Large intestine (tissue), 3 donors: ENCODE data around the gene C11orf71. TPM values are rescaled to one million over a fixed set of nuclear protein-coding genes. Genes with fewer than 3 reads are reported as not detected.
A peak's percentile ranks its signal among the peaks of the same experiment; 100 is the strongest.

Experiments
- DNase-seq, 2 donors: peaks; one replicate each; pipeline versions ENCODE4 v3.0.0 to v3.0.0-alpha.2; 2013
- H3K27ac ChIP-seq: one replicate; pipeline ENCODE4 v1.5.1; 2013; ENCODE audit warnings: low read length
- H3K27me3 ChIP-seq: 2 replicates; pipeline ENCODE4 v1.6.1; 2013; ENCODE audit warnings: low read length; ENCODE audit not compliant: control insufficient read depth, insufficient read depth
- H3K36me3 ChIP-seq: 2 replicates; pipeline ENCODE4 v1.6.1; 2013; ENCODE audit warnings: low read length; ENCODE audit not compliant: control insufficient read depth, insufficient read depth
- H3K4me1 ChIP-seq: one replicate; pipeline ENCODE4 v1.6.1; 2013; ENCODE audit warnings: low read length; ENCODE audit not compliant: control insufficient read depth, insufficient read depth
- H3K4me3 ChIP-seq: one replicate; pipeline ENCODE4 v1.5.1; 2013; ENCODE audit warnings: low read length
- H3K9me3 ChIP-seq: one replicate; pipeline ENCODE4 v1.6.1; 2013; ENCODE audit warnings: mild to moderate bottlenecking, low read depth, low read length, moderate library complexity; ENCODE audit not compliant: control insufficient read depth
- WGBS: methylation state at CpG from one replicate; pipeline ENCODE4 v1.1.5; 2013; ENCODE audit warnings: low lambda C conversion rate; ENCODE audit not compliant: insufficient coverage; 5-methylcytosine and 5-hydroxymethylcytosine counted together
- polyA plus RNA-seq: library from polyadenylated mRNA; unstranded; fragments of 120-200 nt; gene quantifications from one replicate; pipeline ENCODE4 v1.2.1, GENCODE V29; 2013

Gene C11orf71
- polyA plus RNA-seq, 1 donor, result 11.5 TPM

DNA sequence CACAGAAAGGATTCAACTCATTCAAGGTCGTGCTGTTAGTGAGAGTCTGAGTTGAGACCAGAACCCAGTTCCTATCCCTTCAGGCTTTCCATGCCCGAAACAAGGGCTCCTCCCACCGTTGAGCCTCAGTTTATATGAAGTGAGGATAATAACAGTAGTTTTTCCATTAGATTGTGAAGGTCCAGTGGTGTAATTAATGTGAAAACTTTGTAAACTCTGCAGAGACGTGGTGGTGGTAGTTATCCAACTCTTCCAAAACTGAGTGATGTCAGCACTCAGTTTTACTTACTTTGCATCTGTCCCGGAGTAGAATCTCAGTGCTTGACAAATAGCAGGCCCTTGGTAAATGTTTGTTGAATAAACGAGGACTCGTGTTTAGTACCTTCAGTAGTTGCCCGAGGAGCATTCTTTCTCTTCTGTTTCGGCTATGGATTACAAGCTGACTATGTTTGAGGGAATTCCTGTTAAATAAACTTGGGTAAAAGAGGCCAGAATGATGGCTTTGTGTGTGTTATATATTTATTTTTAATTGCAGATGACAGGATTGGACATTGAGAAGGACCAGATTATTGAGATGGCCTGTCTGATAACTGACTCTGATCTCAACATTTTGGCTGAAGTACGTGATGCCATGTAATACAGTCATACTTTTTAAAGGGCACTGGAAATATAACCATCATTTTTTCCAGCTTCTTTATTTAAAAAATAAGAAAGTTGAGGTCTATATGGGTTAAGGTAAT lies 40.0 kb upstream of the C11orf71 start:
- H3K36me3 ChIP-seq, result peaks cover 2% of the 10 kb centered on the region
- WGBS, result 60% methylated on average over 1 of the region's 10 CpGs
- peak overlapping the region; percentile 57 for H3K27ac ChIP-seq
- no peaks in the 10 kb centered on the region for H3K9me3 ChIP-seq
- peak overlapping the region; percentile 82 for H3K4me3 ChIP-seq
- DNase-seq, result no peak
- H3K27me3 ChIP-seq, result no peaks in the 10 kb centered on the region
- H3K4me1 ChIP-seq, result peaks cover 8% of the 10 kb centered on the region

DNA sequence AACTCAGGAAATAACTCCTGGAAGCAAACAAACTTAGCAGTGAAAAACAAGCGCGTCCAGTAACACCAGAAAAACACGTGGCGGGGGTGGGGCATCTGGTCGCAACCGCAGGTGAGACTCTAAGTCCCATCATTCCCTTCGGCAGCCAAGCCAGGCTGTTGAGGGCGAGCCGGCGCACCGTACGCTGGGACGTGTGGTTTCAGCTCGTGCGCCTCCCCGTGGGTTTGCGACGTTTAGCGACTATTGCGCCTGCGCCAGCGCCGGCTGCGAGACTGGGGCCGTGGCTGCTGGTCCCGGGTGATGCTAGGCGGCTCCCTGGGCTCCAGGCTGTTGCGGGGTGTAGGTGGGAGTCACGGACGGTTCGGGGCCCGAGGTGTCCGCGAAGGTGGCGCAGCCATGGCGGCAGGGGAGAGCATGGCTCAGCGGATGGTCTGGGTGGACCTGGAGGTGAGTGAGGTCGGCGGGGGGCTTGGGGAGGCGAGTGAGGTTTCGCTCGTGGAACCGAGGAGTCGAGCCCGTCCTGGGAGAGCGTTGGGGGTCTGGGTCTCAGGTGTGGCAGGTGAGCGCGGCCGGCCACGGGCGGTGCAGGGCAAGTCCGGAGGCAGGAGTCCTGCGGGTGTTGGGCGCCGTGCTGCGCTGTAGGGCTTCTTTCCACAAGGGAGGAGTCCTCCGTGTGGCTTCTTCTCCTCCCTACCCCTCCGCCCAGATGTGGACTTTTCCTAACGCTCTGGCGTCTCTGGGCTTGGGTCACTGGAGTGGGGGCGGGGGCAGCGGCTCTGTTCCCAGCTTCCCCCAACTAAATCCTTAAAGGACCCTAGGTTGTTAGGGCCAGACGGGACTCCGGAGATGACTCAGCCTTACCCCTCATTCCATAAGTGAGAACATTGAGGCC lies 39.2 kb upstream of the C11orf71 start, which contains the start of gene REXO2:
REXO2 (plus strand) TSS at position 239 of the 892 bp plus-strand sequence; CDS start at position 301, 62 bp downstream.
- H3K4me1 ChIP-seq, result peaks cover 8% of the 10 kb centered on the region

DNA sequence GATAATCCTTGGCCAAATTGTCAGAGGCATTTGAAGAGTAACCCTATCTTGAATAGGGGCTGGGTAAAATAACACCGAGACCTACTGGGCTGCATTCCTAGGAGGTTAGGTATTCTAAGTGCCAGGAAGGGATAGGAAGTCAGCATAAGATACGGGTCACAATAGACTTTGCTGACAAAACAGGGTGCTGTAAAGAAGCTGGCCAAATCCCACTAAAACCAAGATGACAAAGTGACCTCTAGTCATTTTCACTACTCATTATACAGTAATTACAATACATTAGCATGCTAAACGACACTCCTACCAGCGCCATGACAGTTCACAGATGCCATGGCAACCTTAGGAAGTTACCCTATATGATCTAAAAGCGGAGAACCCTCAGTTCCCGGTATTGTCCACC lies 38.0 kb upstream of the C11orf71 start:
- no peak overlapping the region for H3K4me3 ChIP-seq
- H3K9me3 ChIP-seq, result no peaks in the 10 kb centered on the region
- H3K4me1 ChIP-seq, result peaks cover 8% of the 10 kb centered on the region
- no peaks in the 10 kb centered on the region for H3K36me3 ChIP-seq
- WGBS, result 40% methylated on average over 1 of the region's 6 CpGs
- H3K27me3 ChIP-seq, result no peaks in the 10 kb centered on the region
- no peak for DNase-seq
- H3K27ac ChIP-seq, result no peak overlapping the region

More for the DNA sequence above, 39.2 kb upstream of the C11orf71 start, which contains the start of gene REXO2:
- no CpG with 5 or more reads among the region's 64 CpGs for WGBS
- H3K27me3 ChIP-seq, result no peaks in the 10 kb centered on the region
- peaks cover 2% of the 10 kb centered on the region for H3K36me3 ChIP-seq
- no peaks in the 10 kb centered on the region for H3K9me3 ChIP-seq
- peak; percentile 95 to 96 for DNase-seq
- H3K4me3 ChIP-seq, result peak within 1 kb of the TSS; percentile 82
- H3K27ac ChIP-seq, result peak within 1 kb of the TSS; percentile 57

DNA sequence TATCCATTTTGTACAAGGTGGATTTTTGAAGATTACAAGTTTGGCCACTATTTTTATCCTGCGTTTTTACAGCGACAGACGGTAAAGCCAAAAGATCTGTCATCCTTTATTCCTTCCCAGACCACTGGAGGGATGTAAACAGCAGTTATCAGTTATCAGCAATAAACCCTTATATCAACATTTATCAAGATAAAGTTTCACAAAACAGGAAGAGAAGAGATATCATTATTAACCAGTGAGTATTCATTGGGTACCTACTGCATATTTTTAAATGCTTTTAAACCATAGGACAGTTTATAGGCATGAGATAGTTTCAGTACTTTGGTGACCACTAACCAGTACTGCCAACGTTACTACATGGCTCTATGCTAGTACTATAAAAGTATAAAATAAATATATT lies 33.1 kb upstream of the C11orf71 start:
- no peak for DNase-seq
- no peaks in the 10 kb centered on the region for H3K27me3 ChIP-seq
- H3K36me3 ChIP-seq, result no peaks in the 10 kb centered on the region
- 17% methylated on average over 1 of the region's 4 CpGs for WGBS
- H3K4me1 ChIP-seq, result no peaks in the 10 kb centered on the region
- no peak overlapping the region for H3K27ac ChIP-seq
- H3K9me3 ChIP-seq, result no peaks in the 10 kb centered on the region
- no peak overlapping the region for H3K4me3 ChIP-seq

DNA sequence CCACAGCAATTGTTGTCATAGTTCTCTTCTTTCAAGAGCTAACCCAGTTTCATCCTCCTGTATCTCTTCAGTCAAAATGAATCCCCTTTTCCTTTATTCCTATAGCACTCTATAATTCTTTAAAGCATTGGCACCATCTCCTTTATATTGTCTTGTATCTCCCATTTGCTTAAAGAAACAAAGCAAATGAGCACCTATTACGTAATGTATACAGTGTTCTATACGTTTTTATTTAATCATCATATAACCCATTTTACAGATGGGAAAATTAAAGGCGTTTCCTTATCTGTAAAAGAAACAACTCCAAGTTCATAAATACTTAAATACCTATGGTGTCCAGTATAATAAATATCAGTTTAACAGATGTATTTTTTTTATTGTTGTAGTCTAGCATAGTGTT lies 32.6 kb upstream of the C11orf71 start:
- Histone ChIP-seq H3K36me3 (no peaks in the 10 kb centered on the region), H3K27ac (no peak overlapping the region), H3K27me3 (no peaks in the 10 kb centered on the region), H3K4me1 (no peaks in the 10 kb centered on the region), H3K4me3 (no peak overlapping the region), H3K9me3 (no peaks in the 10 kb centered on the region)
- WGBS, result 83% methylated on average over 2 of the region's 3 CpGs
- DNase-seq, result no peak

DNA sequence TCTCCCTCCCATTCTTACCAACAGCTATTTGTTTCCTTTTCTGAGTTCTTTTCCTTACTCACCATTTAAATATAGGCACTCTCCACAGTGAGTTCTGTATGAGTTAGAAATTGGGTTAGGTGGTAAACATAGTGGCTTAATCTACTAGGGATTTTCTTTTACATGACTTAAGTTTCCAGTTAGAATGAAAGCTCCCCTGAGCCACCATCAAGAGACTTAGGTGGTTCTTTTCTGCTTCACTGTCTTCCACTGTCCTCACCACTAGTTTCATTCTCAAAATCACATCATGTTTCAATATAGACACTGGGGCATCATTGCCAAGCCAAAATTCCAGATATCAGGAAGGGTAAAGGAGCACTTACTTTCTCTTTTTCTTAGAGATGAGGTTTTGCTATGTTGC lies 30.0 kb upstream of the C11orf71 start:
- H3K4me1 ChIP-seq, result no peaks in the 10 kb centered on the region
- no peaks in the 10 kb centered on the region for H3K27me3 ChIP-seq
- H3K27ac ChIP-seq, result no peak overlapping the region
- no peaks in the 10 kb centered on the region for H3K36me3 ChIP-seq
- DNase-seq, result no peak
- H3K9me3 ChIP-seq, result no peaks in the 10 kb centered on the region
- no peak overlapping the region for H3K4me3 ChIP-seq

DNA sequence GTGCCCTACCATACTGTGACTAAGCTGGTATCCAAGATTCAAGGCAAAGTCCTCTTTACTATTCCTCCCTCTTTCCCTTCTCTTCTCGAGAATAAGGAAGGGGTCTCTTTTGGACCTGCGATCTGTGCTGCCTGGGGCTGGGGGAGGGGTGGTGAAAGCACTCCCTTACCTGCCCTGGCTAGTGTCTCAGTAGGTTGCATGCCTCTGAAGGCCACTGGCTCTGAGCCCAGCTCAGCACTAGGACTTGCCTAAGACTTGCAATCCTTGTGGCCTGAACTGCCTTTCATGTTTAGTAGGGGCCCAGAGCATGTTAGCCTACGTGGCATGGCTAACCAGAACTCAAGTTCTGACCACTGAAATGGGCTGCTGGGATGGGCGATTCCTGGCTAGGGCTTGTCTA lies 26.0 kb upstream of the C11orf71 start:
- WGBS, result no CpG with 5 or more reads among the region's 4 CpGs
- H3K36me3 ChIP-seq, result no peaks in the 10 kb centered on the region
- DNase-seq, result no peak

DNA sequence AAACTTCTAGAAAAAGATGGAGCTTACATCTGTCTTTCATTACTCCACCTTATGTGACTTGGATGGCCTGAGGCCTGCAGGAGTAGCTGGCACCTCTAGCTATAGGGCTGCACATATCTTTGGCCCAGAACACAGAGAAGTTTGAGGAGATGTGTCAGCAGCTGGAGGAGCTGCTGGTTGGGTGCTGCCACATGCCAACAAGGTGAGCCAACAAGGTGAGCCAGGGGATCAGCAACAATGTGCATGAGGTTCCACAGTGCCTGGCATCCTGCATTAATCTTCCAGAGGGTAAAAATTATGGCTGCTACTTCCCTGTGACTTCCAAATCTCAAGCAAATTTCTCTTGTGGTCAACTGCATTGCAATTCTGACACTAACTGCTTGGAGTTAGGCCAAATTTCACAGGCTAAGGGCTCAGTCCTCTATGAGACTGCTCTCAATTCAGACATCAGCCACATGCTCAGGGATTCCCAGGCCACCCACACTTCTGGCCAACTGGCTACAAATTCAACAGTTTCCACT lies 16.2 kb upstream of the C11orf71 start:
- no peaks in the 10 kb centered on the region for H3K27me3 ChIP-seq
- H3K36me3 ChIP-seq, result peaks cover 12% of the 10 kb centered on the region
- H3K27ac ChIP-seq, result no peak overlapping the region
- no peaks in the 10 kb centered on the region for H3K9me3 ChIP-seq
- DNase-seq, result no peak
- H3K4me1 ChIP-seq, result no peaks in the 10 kb centered on the region
- H3K4me3 ChIP-seq, result no peak overlapping the region

More for the DNA sequence above, 26.0 kb upstream of the C11orf71 start:
- H3K27ac ChIP-seq, result no peak overlapping the region
- H3K27me3 ChIP-seq, result no peaks in the 10 kb centered on the region
- H3K4me3 ChIP-seq, result no peak overlapping the region
- H3K4me1 ChIP-seq, result no peaks in the 10 kb centered on the region
- H3K9me3 ChIP-seq, result no peaks in the 10 kb centered on the region

DNA sequence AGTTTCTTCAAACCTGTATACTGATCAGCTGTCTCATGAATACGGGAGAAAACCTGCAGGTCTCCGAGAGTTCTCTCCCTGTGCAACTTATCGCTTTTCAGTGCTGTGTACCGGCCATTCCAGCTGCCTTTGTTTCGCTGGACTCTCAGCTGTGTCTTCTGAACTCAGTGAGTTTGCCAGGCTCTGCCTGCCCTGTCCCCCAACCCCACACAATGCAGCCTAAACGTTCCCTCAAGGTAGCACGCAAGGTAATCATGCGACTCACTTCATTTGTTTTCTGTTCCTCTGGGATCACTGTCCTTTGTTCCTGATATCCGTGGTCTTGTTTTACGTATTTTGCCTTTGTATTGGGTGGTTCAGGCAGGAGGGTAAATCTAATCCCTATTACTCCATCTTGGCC lies 13.6 kb upstream of the C11orf71 start:
- Histone ChIP-seq H3K4me3 (no peak overlapping the region), H3K27me3 (no peaks in the 10 kb centered on the region), H3K9me3 (no peaks in the 10 kb centered on the region), H3K4me1 (no peaks in the 10 kb centered on the region), H3K27ac (no peak overlapping the region), H3K36me3 (peaks cover 21% of the 10 kb centered on the region)
- DNase-seq, result no peak
- 80% methylated on average over 3 of the region's 10 CpGs for WGBS

DNA sequence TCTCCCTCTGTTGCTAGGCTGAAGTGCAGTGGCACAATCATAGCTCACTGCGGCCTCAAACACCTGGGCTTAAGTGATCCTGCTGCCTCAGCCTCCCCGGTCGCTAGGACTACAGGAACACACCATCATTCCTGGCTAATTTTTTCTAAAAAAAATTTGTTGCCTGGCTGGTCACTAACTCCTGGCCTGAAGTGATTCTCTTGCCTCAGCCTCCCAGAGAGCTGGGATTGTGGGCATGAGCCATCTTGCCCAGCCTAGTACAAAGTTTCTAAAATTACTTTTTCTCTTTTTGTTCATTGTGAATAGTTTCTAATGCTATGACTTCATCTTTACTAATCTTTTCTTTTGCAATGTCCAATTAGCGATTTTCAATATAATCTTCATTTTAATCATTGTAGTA lies 12.6 kb upstream of the C11orf71 start:
- 91% methylated on average over 1 of the region's 4 CpGs for WGBS
- Histone ChIP-seq H3K4me1 (no peaks in the 10 kb centered on the region), H3K4me3 (no peak overlapping the region), H3K9me3 (no peaks in the 10 kb centered on the region), H3K27ac (no peak overlapping the region), H3K27me3 (no peaks in the 10 kb centered on the region), H3K36me3 (peaks cover 21% of the 10 kb centered on the region)
- no peak for DNase-seq
